ENCODE data around the gene CCDC92B. TPM values are rescaled to one million over a fixed set of nuclear protein-coding genes. Genes with fewer than 3 reads are reported as not detected.

CCDC92B gene
- polyA plus RNA-seq, 1 of the 3 experiments (the other 2 are of a cell fraction) = 0.07 TPM

- H3F3A ChIP-seq (replicated peaks; ENCODE audit: insufficient read depth) = peaks cover 16% of the 10 kb centered on the region
- H3K9ac ChIP-seq = no peak overlapping the region
- H2AFZ ChIP-seq (ENCODE audit: low read depth) = no peak overlapping the region
- no peaks in the 10 kb centered on the region for H3K9me2 ChIP-seq
- H3K4me1 ChIP-seq (ENCODE audit: control insufficient read depth in 1 of 2, insufficient read depth in 2 of 2, low read depth in 1 of 2, low read length in 1 of 2) = peaks cover 0 to 4% of the 10 kb centered on the region in 2 experiments; a peak in 1 of 4 replicates
- DNase-seq = no peak
- no peaks in the 10 kb centered on the region for H3K9me3 ChIP-seq
- no peak for TF ChIP-seq FOSL2 (IDR thresholded peaks at IDR 0.05; ENCODE audit: borderline replicate concordance, low read depth)
- no peak for TF ChIP-seq RFX5 (IDR thresholded peaks at IDR 0.05; ENCODE audit: low read length)
- no peak for TF ChIP-seq RCOR1 (IDR thresholded peaks at IDR 0.05; ENCODE audit: low read length)
- H3K79me2 ChIP-seq (ENCODE audit: insufficient read depth) = no peaks in the 10 kb centered on the region
- H3K4me3 ChIP-seq (ENCODE audit: low read depth in 2 of 2, low read length in 1 of 2) = no peak overlapping the region
- H3K27me3 ChIP-seq (ENCODE audit: insufficient read depth) = no peaks in the 10 kb centered on the region
- H3K4me2 ChIP-seq = no peak overlapping the region
- WGBS (ENCODE audit: low lambda C conversion rate) = 95% methylated on average over 32 of the region's 62 CpGs
- no peaks in the 10 kb centered on the region for H4K20me1 ChIP-seq (ENCODE audit: insufficient read depth)
- CTCF ChIA-PET = no interaction called here
- H3K36me3 ChIP-seq (replicated peaks in 1 of 2; ENCODE audit: control insufficient read depth in 1 of 2, insufficient read depth in 2 of 2, low read length in 1 of 2) = peaks cover 0 to 28% of the 10 kb centered on the region in 2 experiments
- no peak overlapping the region for H3K27ac ChIP-seq (ENCODE audit: low read depth in 2 of 2, low read length in 1 of 2)
- POLR2A ChIA-PET = no interaction called here
These were observed 58.2 kb downstream of the CCDC92B start for GRCh38 chr17:2691069-2691871.

- Histone ChIP-seq H3F3A (replicated peaks; ENCODE audit: insufficient read depth) (peaks cover 21% of the 10 kb centered on the region), H3K27ac (ENCODE audit: low read depth in 2 of 2, low read length in 1 of 2) (no peak overlapping the region), H2AFZ (ENCODE audit: low read depth) (no peak overlapping the region), H3K79me2 (ENCODE audit: insufficient read depth) (no peaks in the 10 kb centered on the region), H3K27me3 (ENCODE audit: insufficient read depth) (no peaks in the 10 kb centered on the region), H3K9ac (no peak overlapping the region), H3K9me2 (no peaks in the 10 kb centered on the region), H3K9me3 (no peaks in the 10 kb centered on the region), H3K36me3 (replicated peaks in 1 of 2; ENCODE audit: control insufficient read depth in 1 of 2, insufficient read depth in 2 of 2, low read length in 1 of 2) (peaks cover 0 to 24% of the 10 kb centered on the region in 2 experiments), H4K20me1 (ENCODE audit: insufficient read depth) (no peaks in the 10 kb centered on the region), H3K4me1 (ENCODE audit: control insufficient read depth in 1 of 2, insufficient read depth in 2 of 2, low read depth in 1 of 2, low read length in 1 of 2) (peaks cover 0 to 4% of the 10 kb centered on the region in 2 experiments; a peak in 1 of 4 replicates), H3K4me2 (no peak overlapping the region), H3K4me3 (ENCODE audit: low read depth in 2 of 2, low read length in 1 of 2) (no peak overlapping the region)
- TF ChIP-seq, protein P1, sequence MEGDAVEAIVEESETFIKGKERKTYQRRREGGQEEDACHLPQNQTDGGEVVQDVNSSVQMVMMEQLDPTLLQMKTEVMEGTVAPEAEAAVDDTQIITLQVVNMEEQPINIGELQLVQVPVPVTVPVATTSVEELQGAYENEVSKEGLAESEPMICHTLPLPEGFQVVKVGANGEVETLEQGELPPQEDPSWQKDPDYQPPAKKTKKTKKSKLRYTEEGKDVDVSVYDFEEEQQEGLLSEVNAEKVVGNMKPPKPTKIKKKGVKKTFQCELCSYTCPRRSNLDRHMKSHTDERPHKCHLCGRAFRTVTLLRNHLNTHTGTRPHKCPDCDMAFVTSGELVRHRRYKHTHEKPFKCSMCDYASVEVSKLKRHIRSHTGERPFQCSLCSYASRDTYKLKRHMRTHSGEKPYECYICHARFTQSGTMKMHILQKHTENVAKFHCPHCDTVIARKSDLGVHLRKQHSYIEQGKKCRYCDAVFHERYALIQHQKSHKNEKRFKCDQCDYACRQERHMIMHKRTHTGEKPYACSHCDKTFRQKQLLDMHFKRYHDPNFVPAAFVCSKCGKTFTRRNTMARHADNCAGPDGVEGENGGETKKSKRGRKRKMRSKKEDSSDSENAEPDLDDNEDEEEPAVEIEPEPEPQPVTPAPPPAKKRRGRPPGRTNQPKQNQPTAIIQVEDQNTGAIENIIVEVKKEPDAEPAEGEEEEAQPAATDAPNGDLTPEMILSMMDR (IDR thresholded peaks at IDR 0.05) = no peak
- TF ChIP-seq RXRA (IDR thresholded peaks at IDR 0.05; ENCODE audit: borderline replicate concordance, low read depth) = no peak
- TF ChIP-seq REST (IDR thresholded peaks at IDR 0.05; ENCODE audit: low read depth, low read length) = no peak
- TF ChIP-seq YY1 (IDR thresholded peaks at IDR 0.05; ENCODE audit: low read depth) = no peak
- no peak for TF ChIP-seq POLR2AphosphoS5 (IDR thresholded peaks at IDR 0.05; ENCODE audit: low read depth, low read length)
- no peak for TF ChIP-seq USF2 (IDR thresholded peaks at IDR 0.05; ENCODE audit: borderline replicate concordance, low read depth, low read length)
- no peak for TF ChIP-seq MEF2A (IDR thresholded peaks at IDR 0.05; ENCODE audit: borderline replicate concordance, low read depth)
- TF ChIP-seq, protein P2, sequence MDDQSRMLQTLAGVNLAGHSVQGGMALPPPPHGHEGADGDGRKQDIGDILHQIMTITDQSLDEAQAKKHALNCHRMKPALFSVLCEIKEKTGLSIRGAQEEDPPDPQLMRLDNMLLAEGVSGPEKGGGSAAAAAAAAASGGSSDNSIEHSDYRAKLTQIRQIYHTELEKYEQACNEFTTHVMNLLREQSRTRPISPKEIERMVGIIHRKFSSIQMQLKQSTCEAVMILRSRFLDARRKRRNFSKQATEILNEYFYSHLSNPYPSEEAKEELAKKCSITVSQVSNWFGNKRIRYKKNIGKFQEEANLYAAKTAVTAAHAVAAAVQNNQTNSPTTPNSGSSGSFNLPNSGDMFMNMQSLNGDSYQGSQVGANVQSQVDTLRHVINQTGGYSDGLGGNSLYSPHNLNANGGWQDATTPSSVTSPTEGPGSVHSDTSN (IDR thresholded peaks at IDR 0.05) = no peak
- TF ChIP-seq GATA2 (CRISPR knock-in tag; IDR thresholded peaks at IDR 0.05) = no peak
- ChIA-PET POLR2A (no interaction called here), CTCF (no interaction called here)
- DNase-seq = peak; percentile 45
- 98% methylated on average over 23 of the region's 55 CpGs for WGBS (ENCODE audit: low lambda C conversion rate)
These were observed 59.0 kb downstream of the CCDC92B start for GRCh38 chr17:2690165-2691068.

Data from SK-N-SH (cell line).